GM18520 (cell line): Measurements from ENCODE around the gene CDX1.

Source experiments
- ATAC-seq: cut with Tn5 transposase; IDR thresholded peaks from one replicate; pipeline ENCODE4 v1.9.1; 2021; ENCODE audit not compliant: unreplicated experiment

CDX1 gene

DNA sequence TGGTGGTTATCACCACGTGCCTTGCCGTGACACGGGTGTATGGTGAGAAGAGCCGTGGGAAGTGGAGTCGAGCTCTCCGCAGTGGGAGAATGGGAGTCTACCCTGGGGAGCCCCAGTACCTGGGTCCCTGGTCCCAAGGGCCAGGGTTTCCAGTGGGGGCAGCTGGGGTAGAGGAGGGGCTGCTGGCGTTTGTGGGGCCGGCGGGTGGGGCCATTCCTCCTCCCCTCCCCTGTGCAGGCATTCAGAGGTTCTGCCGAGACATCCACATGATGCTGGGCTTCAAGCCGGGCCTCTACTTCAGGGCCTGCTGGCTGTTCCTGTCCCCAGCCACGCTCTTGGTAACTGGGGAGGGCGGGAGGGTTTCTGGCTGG is 38.0 kb downstream of the CDX1 start:
- no peak for ATAC-seq

- no peak for ATAC-seq
These were observed 39.7 kb downstream of the CDX1 start for GRCh38 chr5:150206098-150206778.

- ATAC-seq = no peak
These were observed 40.2 kb downstream of the CDX1 start for GRCh38 chr5:150206779-150207115.

DNA sequence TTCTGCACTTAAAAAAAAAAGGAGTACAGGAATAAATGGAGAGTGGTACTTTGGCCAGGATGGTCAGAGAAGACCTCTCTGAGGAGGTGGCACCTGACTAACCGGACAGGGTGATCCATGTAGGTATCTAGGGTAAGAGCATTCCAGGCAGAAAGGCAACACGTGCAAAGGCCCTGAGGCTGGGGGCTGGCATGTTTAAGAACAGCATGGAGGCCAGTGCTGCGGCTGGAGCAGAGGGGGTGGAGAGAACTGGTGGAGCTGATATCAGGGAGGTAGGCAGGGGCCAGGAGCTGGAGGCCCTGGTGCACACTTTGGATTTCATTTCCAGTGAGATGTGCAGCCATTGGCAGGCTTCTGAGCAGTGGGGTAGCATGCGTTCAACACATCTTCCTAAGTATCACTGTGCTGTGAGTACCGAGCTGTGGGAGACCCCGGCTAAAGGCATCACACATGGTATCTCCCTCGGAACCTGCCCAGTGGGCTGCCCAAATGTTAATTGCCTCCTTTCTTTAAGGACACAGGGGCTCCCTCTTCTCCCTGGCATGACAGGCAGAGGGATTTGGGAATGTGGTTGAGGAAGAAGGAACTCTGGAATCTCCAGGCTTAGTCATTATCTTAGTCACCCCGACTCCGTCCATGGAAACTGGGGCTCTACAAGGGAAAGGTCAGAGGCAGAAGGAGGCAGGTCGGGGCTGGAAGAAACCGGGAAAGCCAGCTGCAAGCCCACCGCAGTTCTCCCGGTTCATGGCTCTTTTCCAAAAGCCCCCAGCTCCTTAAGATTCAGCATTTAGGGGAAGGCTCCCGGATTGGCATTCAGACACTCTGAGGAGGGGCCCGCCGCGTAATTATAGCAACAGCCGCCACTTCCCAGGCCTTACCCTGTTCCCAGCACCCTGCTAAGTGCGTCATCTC is 41.9 kb downstream of the CDX1 start:
- no peak for ATAC-seq

DNA sequence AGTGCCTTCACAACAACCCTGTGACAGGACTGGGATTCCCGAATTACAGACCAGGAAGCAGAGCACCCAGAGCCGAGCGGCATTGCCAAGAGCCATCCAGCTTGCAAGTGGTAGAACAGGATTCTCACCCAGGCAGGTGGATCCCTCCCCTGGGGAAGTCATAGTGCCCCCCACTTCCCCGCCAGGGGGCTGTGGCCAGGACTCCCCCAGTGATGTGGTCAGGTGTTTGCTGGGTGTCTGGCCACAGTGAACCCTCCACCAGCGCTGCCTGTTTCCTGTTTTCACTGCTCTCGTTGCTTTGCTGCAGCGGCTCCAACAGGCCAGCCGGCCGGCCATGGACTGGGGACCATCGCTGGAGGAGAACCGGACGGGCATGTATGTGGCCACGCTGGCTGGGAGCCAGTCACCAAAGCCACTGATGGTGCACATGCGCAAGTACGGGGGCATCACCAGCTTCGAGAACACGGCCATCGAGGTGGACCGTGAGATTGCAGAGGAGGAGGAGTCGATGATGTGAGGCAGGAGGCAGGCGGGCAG is 42.6 kb downstream of the CDX1 start:
- ATAC-seq = no peak

DNA sequence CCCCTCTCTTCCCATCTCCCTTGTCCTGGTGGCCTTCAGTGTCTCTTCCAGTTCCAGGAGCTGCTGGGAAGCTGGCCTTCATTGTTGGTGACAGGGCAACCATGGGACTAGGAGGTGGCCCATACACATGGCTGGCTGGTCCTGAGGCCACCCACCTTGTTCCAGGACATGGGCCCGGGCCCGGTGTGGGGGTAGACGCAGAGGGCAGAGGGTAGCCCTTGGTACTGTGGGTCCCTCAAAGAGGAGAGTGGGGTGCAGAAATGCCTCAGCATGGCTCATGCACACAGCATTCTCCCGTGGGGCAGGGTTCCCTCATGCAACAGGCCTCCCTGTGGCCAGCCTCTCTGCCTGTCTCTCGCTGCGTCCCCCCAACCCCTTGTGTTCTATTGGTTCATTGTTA is 44.1 kb downstream of the CDX1 start:
- no peak for ATAC-seq

DNA sequence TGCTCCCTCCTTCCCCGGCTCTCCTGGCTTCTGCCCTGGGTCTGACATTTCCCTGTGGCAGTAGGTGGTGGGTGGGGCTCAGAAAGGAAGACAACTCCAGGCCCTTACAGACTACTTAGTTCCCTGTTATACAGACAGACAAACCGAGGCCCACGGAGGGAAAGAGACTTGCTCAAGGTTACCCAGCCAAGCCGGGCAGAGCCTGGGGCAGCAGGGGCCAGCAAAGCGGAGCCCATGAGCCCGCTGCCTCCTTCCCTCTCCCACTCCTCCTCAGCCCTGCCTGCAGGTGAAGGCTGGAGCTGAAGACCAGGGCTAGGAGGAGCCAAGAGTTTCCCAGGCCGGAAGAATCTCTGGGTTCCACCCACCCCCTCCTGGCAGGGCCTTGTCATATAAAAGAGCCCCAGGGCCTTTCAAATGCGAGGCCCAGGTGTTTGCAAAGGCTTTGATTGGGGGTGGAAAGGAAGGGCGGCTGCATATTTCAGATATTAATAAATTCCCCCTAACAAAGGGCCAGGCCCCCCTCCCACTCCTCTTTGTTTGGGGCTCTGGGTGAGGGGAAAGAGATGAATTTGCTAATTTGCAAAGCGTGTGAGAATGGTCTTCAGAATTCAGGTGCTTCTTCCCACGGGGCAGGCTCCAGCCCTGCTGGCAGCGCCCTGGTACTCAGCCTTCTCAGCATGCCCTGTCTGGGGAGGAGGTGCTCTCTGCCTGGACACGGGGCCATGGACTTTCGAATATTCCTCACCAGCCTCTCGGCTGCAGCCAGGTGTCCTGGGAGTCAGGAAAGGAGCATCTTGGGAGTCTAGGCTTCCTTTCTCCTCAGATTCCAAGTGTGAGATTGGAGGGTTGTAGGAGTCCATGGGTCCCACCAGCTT is 44.8 kb downstream of the CDX1 start:
- ATAC-seq = no peak

DNA sequence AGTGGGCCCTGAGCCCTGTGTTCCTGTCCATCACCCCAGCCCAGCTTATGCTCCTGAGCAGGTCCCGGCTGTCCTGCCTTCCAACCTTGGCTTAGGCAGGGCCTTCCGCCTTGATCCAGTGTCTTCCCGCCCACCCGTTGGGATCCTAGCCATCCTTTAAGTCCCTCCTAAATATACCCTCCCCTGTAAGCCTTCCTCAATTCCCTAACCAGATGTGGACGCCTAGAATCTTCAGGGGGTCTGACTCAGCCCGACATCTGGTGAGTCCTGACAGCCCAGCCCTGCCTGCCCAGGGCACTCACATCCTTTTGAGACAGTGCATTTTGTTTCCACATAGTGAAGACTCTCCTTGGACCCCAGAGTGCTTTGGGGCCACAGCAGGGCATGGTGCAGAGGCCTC is 47.0 kb downstream of the CDX1 start:
- ATAC-seq = no peak

GRCh38 chr5:150214289-150214688 is 47.7 kb downstream of the CDX1 start:
- ATAC-seq = no peak

DNA sequence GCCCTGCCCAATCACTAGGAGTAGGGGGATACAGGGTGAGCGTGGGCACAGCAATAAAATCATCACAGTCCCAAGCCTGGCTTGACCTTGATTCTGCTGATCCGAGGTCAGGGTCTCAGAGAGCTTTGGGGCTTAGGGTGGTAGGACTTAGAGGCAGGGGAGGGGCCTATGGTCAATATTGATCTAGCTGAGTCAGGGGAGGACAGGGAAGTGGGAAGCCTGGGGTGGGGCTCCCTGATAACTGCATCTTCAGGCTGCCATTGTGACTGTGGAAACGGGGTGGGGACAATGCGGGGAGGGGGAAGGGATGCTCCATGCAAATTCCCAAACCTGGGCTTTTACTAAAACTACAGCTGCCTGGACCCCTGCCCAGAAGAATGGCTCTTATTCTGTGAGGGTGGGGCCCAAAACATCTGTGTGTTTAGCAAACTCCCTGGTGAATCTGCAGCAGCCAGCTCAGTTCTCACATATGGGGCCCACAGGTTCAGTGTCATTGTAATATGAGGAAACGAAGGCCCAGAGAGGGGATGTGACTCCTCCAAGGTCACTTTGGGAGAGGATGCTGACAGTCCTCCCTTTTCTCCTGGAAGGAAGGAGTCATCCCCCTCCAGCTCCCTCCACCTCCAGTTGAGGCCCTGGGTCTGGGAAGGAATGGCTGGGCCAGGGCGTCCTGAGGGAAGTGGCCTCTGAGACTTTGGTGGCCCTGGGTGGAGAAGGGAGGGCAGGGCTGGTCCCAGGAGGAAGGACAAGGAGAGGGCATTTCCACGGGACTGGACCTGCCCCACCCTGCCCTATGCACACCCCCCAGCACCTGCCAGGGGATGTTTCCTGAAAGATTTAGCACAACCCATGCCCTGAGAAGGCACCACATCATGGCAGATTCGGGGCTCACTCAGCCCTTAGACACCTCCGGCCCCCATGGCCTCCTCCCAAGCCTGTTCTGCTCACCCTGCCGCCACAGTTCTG is 49.7 kb downstream of the CDX1 start:
- no peak for ATAC-seq

GRCh38 chr5:150217038-150217437 is 50.5 kb downstream of the CDX1 start:
- ATAC-seq = no peak

- ATAC-seq = no peak
These were observed 51.5 kb downstream of the CDX1 start for GRCh38 chr5:150217873-150218692.

GRCh38 chr5:150218693-150219035 is 52.1 kb downstream of the CDX1 start:
- ATAC-seq = no peak

- ATAC-seq = no peak
These were observed 52.6 kb downstream of the CDX1 start for GRCh38 chr5:150219142-150219541.

DNA sequence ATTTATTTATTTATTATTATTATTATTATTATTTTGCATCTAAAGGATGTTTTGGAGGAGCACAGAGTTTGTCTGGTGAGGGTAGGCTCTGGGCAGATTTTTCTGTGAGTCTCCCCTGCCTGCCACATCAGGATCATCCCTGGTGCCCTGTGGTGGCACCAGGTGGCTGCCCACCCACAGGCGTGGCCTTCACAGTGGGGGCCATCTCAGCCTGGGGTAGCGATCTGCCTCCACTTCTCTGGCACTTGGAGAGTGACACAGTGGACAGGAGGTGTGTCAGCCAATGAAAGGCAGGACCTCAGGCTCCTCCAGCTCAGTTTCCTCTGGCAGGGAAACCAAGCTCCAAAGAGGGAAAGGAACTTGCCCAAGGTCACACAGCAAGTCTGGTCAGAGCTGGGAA is 53.3 kb downstream of the CDX1 start:
- no peak for ATAC-seq

DNA sequence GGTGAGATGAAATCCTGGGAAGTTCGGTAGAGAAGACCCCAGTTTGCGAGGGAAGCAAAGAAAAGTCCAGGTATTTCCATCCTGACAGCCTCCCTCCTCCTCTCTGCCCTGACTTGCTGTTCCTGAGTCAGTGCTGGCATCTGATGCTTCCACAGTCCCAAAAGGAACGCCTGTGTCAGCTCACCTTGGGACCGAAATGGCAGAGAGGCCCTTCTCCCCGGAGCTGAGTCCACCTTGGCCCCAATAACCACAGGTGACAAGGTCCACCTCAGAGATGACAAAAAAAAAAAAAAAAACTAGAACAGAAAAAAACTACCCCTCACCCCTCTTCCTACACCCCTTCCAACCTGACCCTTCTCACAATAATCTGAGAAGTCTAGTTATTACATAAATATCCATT is 54.9 kb downstream of the CDX1 start:
- no peak for ATAC-seq

DNA sequence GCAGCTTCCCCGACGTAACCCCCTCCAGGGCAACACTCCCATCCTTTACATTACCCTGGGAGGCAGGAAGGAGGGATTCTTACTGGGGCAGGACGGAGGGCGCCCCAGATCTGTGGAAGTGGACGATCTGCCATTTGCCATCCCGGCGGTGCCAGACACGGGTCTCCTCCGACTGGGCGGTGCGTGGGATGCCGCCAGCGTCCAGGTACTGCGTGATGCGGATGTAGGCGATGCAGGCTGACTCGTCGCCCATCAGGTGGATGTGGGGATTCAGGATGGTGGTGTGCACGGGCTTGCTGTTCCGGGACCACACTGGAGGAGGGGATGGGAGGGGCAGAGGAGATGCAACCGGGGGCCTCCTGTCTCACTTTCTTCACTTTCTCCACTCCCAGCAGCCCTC is 56.3 kb downstream of the CDX1 start:
- ATAC-seq = no peak

DNA sequence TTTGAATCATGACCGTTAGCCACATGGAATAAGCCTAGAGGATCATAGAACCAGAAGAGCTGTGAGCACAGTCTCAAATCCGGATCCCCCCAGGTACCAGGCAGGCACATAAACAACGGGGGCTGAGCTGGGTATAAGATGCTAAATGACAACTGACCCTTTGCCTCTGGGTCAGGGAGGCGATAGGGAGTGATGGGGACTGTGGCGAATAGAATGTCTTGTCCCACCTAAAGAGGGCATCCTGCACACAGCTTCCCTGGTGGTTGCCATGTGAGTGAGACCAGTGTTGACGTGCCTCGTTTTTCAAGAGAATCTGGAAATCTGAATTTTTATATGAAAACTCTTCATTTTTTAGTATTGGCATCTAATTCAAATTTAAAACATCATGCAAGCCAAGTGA is 56.9 kb downstream of the CDX1 start:
- ATAC-seq = no peak

DNA sequence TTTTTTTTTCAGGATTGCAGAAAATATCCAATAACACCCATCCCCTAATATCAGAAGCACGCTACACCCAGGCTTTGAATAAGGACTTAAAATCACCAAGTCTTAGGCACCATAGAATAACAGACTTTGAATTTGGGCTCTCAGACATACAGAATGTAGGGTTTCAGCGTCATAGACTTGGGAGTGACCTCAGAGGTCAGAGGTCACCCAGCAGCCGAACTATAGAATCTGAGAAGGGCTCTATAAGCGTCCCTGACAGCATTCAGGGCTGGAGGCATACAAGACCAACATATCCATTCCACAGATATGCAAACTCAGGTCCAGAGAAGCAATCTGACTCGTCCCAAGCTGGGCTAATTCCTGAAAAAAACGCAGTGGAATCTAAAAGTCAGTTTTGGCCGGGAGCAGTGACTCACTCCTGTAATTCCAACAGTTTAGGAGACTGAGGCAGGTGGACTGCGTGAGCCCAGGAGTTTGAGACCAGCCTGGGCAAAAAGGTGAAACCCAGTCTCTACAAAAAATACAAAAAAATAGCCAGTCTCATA is 58.0 kb downstream of the CDX1 start:
- ATAC-seq = no peak
